ENCODE data around the gene MAN1C1. TPM values are rescaled to one million over a fixed set of nuclear protein-coding genes. Genes with fewer than 3 reads are reported as not detected.
A peak's percentile ranks its signal among the peaks of the same experiment; 100 is the strongest.

The MAN1C1 gene
- total RNA-seq, 1 experiment from 2014 or later: 3.3 TPM

DNA sequence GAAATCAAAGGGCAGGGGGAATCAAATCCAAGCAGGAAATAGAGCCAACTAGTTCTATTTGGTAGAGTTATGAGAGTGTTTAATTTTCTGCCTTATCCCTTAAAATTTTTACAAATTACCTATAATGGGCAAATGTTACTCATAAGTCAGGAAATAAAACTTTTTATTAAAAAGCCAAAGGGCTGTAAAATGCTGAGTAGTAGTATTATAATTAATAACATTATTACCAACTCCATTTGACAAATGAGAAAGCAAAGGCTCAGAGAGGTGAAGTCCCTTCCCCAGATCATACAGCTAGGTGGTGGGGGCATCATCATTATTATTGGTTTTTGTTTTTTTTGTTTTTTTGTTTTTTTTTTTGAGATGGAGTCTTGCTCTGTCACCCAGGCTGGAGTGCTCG, 186.8 kb downstream of the MAN1C1 start:
- no peak for DNase-seq (ENCODE audit: low read depth)

DNA sequence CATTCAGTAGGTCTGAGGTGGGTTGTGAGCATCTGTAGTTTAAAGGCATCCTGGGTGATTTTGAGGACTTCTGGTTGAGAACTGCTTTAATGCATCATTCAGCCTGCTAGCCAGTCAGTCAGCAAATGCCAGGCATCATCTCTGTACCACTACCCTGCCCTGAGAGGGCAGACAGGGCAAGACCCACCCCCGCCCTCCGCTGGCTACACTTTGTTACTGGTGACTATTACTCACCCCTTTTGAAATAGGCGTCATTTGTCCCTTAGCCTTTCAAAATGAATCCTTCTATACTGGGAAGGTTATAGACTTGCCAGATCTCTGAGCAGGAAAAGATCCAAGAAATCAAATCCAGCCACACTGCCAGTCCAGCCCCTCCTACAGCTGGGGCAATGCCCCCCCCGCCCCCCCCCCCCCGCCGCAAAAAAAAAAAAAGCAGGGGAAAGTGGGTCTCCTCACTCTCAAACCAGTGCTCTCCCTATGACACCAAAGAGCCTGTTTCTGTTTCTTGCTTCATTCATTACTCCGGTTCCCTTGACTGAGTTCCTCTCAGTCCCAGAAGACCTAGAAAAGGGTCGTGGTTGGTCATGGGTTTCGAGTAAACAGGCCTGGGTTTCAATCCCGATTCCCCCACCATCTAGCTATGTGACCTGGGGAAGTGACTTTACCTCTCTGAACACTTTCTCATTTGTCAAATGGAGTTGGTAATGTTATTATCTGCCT, 187.8 kb downstream of the MAN1C1 start:
- no peak for DNase-seq (ENCODE audit: low read depth)

DNA sequence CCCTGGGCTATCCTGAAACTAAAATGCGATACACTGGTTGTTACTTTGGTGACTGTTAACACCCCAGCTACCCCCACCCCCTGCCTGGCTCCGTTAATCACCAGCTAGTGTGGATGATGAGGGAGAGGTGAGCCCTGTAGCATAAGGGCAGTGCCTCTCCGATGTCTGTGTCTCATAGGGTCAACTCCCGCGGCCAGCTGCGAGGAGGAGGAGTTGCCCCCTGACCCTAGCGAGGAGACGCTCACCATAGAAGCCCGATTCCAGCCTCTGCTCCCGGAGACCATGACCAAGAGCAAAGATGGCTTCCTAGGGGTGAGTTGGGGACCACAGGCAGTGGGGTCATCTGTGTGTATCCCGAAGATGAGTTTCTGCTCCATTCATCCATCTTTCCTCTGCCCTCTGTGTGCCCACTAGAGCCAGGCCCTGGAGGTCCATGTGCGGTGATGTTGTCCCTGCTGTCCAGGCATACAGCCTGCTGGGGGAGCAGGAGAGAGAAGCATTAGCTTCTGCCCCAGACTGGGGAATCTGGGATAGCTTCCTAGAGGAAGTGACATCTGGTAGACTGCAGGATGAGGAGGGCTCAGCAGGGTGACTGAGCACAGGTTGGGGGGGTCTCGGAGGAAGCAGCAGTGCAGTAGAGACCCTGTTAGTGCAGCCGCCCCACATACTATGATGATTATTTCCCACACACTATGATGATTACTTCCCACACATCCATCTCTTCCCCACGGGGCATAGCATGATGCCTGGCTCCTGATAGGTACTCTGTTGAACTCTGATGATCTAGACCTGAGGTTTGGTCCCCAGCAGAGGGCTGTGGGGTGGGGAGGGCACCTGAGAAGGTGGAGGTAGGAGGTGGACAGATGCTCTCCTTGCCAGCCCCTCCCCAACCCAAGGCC, 188.6 kb downstream of the MAN1C1 start:
- DNase-seq (ENCODE audit: low read depth): no peak

- no peak for DNase-seq (ENCODE audit: low read depth)
These were observed 189.3 kb downstream of the MAN1C1 start for GRCh38 chr1:25805863-25806225.

DNA sequence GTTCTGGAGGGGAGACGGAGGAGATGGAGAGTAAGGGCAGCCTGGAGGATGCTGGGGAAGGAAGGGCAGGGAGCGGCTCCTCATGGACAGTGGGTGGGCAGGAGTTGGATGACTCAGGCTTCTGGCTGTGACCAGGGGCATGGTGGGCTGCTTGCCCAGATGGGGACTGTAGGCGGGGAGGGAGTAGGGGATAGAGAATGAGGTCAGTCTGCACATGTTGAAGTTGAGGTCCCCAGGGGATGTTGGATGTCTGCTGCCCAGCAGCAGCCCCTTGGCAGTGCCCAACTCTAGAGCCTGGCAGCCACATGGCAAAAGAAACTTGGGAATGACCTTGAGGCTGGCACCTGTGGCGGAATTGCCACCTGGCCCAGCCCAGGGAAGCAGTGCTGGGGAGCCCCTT, 189.8 kb downstream of the MAN1C1 start:
- no peak for DNase-seq (ENCODE audit: low read depth)

GRCh38 chr1:25807480-25808390, 191.1 kb downstream of the MAN1C1 start:
- no peak for DNase-seq (ENCODE audit: low read depth)

- no peak for DNase-seq (ENCODE audit: low read depth)
These were observed 192.1 kb downstream of the MAN1C1 start for GRCh38 chr1:25808481-25809244.

DNA sequence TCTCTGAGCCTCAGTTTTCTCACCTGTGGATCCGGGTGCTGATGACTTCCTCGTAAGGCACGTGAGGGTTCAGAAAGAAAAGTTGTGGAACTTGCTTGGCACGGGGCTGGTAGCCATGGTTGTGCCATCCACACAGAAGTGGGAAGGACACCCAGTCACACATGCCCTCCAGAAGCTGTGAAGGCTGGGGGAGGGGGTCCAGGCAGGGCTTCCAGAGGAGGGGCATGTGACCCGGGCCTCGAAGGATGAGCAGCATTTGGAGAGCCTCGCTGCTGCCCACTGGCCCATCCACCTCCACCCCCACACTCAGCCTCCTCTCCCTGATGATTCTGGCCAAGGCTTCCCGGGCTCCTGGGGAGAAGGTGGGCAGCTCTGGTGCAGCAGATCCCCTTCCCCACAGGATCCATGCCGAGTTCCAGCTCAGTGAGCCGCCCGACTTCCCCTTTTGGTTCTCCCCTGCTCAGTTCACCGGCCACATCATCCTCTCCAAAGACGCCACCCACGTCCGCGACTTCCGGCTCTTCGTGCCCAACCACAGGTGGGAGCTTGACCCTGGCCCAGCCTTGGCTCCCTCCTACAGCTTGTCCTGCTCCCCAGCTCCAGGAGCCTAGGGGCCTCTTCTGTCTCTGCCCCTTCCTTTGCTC, 192.8 kb downstream of the MAN1C1 start:
- DNase-seq (ENCODE audit: low read depth): no peak

- DNase-seq (ENCODE audit: low read depth): no peak
These were observed 193.3 kb downstream of the MAN1C1 start for GRCh38 chr1:25809929-25810328.

GRCh38 chr1:25810341-25811299, 194.0 kb downstream of the MAN1C1 start:
- peak; percentile 42 for DNase-seq (ENCODE audit: low read depth)

DNA sequence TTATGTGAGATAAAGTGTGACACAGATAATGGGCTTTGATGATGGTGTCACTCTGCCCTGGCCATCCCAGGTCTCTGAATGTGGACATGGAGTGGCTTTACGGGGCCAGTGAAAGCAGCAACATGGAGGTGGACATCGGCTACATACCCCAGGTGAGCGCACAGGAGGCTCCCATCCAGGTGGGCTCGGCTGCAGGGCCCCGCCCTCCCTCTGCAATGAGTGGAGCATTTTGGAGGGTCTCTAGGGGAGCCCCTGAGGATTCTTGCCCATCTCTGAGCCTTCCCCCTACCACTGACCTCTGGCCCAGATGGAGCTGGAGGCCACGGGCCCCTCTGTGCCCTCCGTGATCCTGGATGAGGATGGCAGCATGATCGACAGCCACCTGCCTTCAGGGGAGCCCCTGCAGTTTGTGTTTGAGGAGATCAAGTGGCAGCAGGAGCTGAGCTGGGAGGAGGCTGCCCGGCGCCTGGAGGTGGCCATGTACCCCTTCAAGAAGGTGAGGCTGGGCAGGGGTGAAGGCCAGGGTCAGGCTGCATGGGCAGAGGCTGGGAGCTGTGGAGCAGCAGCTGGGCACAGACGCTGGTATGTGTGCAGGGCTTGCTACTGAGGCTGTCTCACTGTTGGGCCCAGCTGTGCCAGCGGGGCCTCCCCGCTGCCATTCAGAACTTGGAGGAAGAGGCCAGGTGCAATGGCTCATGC, 194.9 kb downstream of the MAN1C1 start:
- no peak for DNase-seq (ENCODE audit: low read depth)

DNA sequence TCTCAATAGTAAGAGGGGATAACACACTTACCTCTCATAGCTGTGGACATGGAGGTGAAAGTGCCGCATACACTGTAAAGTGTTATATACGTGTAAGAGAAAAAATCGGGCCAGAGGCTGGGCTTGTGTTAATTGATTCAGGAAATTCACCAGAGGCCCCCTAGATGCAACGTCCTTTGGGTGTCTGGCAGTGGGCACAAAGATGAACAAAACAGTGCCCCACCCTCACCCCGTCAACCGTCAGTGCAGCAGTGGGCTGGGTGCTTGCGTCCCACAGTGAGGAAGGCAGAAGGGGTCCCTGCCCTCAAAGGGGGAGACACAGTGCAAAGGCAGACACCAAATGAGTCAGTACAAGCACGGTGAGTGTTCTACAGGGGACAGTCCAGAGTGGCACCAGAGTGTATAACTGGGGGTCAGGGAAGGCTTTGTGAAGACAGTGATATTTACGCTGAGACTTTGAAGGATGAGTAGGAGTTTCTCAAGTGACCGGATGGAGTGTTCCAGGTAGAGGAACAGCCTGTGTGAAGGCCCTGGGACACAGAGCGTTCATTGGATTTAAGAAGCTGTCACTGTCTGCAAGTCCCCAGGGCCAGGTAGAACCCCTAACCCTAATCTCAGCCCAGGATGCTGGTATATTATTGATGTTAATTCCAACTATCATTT, 196.6 kb downstream of the MAN1C1 start:
- DNase-seq (ENCODE audit: low read depth): no peak

DNA sequence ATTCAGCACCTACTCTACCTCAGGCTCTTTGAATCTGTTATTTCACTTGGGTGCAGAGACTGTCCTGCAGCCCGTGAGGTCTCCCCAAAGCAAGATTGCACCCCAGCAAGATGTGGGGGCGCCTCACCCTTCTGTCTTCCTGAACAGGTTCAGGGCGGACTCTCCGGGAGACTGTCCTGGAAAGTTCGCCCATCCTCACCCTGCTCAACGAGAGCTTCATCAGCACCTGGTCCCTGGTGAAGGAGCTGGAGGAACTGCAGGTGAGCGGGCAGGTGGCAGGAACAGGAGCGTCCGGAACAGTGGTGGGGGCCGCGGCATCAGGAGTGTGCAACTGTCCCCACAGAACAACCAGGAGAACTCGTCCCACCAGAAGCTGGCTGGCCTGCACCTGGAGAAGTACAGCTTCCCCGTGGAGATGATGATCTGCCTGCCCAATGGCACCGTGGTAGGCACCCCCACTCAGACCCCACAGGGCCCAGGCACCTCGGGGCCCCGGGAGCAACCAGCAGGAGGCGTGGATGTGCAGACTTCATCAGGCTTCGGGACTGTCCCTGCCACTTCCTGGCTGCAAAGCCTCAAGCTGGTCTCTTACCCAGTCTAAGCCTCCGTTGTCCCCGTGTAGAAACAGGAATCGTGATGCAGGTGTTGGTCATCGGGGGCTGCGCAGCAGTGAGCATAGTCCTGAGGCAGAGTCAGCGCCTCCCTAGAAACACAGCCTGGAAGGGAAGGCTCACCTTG, 197.3 kb downstream of the MAN1C1 start:
- no peak for DNase-seq (ENCODE audit: low read depth)

GRCh38 chr1:25814549-25815087, 198.0 kb downstream of the MAN1C1 start:
- DNase-seq (ENCODE audit: low read depth): no peak

GRCh38 chr1:25815208-25816111, 198.9 kb downstream of the MAN1C1 start:
- no peak for DNase-seq (ENCODE audit: low read depth)

DNA sequence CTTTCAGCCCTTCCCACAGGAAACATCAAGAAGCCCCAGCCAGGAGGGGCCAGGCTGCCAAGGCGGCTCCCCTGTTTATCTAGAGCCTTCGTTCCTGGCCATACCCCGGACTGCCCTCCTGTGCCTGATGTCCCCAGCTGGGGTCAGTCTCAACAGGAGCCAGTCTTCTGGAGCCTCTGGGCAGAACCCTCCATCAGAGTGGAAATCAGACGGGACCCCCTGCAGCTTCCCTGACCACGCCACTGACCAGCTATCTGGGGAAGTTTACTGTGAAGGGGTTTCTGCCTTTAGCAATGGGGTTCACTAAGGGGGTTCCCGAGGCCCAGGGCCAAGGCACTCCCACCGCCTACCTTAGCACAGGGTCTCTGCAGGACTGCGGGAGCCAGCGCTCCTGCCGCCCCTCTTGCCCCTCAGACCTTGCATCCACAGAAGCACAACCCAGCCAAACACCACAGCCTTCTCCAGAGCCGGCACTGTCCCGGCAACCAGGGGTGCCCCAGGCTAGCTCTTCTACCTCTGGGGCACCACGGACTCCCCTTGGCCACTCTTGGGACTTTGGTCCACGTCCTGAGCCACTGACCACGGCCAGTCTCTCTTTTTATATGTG, 199.6 kb downstream of the MAN1C1 start:
- no peak for DNase-seq (ENCODE audit: low read depth)
